GM12865 (cell line): ENCODE measurements around the gene RBM26.

ENCODE experiments used
- DNase-seq: peaks from one replicate; pipeline ENCODE4 v3.0.0; 2010; ENCODE audit warnings: low read depth
- H3K4me3 ChIP-seq: 2 replicates; pipeline ENCODE4 v1.5.1; 2011; ENCODE audit warnings: mild to moderate bottlenecking, low read depth, low read length, control low read depth
- CTCF ChIP-seq: IDR thresholded peaks from 2 replicates; pipeline ENCODE4 v1.5.1; 2011; ENCODE audit warnings: low read length, control low read depth, low read depth, inconsistent platforms; ENCODE audit not compliant: insufficient read depth; ENCODE audit errors: missing control alignments

RBM26 gene

GRCh38 chr13:79320433-79320832, 85.6 kb downstream of the RBM26 start:
- DNase-seq, result no peak
- no peak overlapping the region for H3K4me3 ChIP-seq
- no peak for TF ChIP-seq CTCF

- no peak overlapping the region for H3K4me3 ChIP-seq
- no peak for TF ChIP-seq CTCF
- DNase-seq, result no peak
Observed at GRCh38 chr13:79318664-79319063, 87.4 kb downstream of the RBM26 start.

- no peak for DNase-seq
- TF ChIP-seq CTCF, result no peak
- no peak overlapping the region for H3K4me3 ChIP-seq
Observed at GRCh38 chr13:79317856-79318255, 88.2 kb downstream of the RBM26 start.

GRCh38 chr13:79314652-79315051, 91.4 kb downstream of the RBM26 start:
- no peak for DNase-seq
- no peak overlapping the region for H3K4me3 ChIP-seq
- no peak for TF ChIP-seq CTCF

GRCh38 chr13:79312340-79312855, 93.7 kb downstream of the RBM26 start:
- no peak for DNase-seq
- no peak for TF ChIP-seq CTCF
- H3K4me3 ChIP-seq, result no peak overlapping the region

GRCh38 chr13:79311386-79311785, 94.7 kb downstream of the RBM26 start:
- no peak overlapping the region for H3K4me3 ChIP-seq
- no peak for DNase-seq
- TF ChIP-seq CTCF, result no peak

GRCh38 chr13:79309690-79310089, 96.4 kb downstream of the RBM26 start:
- TF ChIP-seq CTCF, result no peak
- no peak for DNase-seq
- no peak overlapping the region for H3K4me3 ChIP-seq
